ENCODE data around the gene PARVB. TPM values are rescaled to one million over a fixed set of nuclear protein-coding genes. Genes with fewer than 3 reads are reported as not detected.

PARVB gene
- total and polyA plus RNA-seq, 2 donors (not counting 3 experiments of a cell fraction or from before 2014, with no cell fraction given): 155 to 162 TPM

- Histone ChIP-seq H3K27me3 (ENCODE audit: control insufficient read depth in 2 of 2, insufficient read depth in 2 of 2, low read length in 2 of 2) (no peaks in the 10 kb centered on the region), H3K36me3 (ENCODE audit: control insufficient read depth in 2 of 2, extremely low read depth in 1 of 2, insufficient read depth in 2 of 2, low read length in 2 of 2) (no peaks in the 10 kb centered on the region), H3K4me1 (ENCODE audit: control insufficient read depth, extremely low read depth, insufficient read depth, low read length) (no peaks in the 10 kb centered on the region), H4K20me1 (replicated peaks; ENCODE audit: control insufficient read depth, extremely low read depth, insufficient read depth, low read length) (no peaks in the 10 kb centered on the region), H2AFZ (ENCODE audit: low read depth, low read length) (no peak overlapping the region), H3K4me3 (replicated peaks in 1 of 3; ENCODE audit: insufficient read depth in 1 of 3, low read depth in 1 of 3, low read length in 3 of 3) (no peak overlapping the region), H3K27ac (ENCODE audit: insufficient read depth, low read depth, low read length) (no peak overlapping the region), H3K9me1 (replicated peaks; ENCODE audit: control insufficient read depth, extremely low read depth, insufficient read depth, low read length) (no peaks in the 10 kb centered on the region), H3K79me2 (ENCODE audit: control insufficient read depth, insufficient read depth, low read length) (no peaks in the 10 kb centered on the region), H3K9ac (replicated peaks; ENCODE audit: extremely low read depth, insufficient read depth, low read length) (no peak overlapping the region), H3K9me3 (replicated peaks; ENCODE audit: control insufficient read depth, insufficient read depth, low read length) (no peaks in the 10 kb centered on the region), H3K4me2 (ENCODE audit: insufficient read depth, low read length) (no peak overlapping the region)
- dilution Hi-C loops (cut with MboI; ENCODE audit: extremely low pct_ligation_motif_present, low sequenced_read_pairs) (no loop called here), intact Hi-C loops (cut with micrococcal nuclease) (no loop called here)
- DNase-seq (ENCODE audit: low read depth, low spot score): no peak
- ChIA-PET CTCF (interaction anchor here (0.6 to 1.3 kb wide), 3 partner anchors 19 to 1085 kb away, joined by 3 read pairs; no protein-coding TSS in a partner anchor), POLR2A (no interaction called here)
- TF ChIP-seq EZH2 (IDR thresholded peaks at IDR 0.05; ENCODE audit: borderline replicate concordance, low read depth, low read length, severe bottlenecking): no peak
- no peak for TF ChIP-seq FOS (IDR thresholded peaks at IDR 0.05; ENCODE audit: borderline replicate concordance, insufficient read depth, low read length)
- no peak for TF ChIP-seq POLR2A (IDR thresholded peaks at IDR 0.05; ENCODE audit: low read depth, low read length)
- TF ChIP-seq MYC (IDR thresholded peaks at IDR 0.05; ENCODE audit: low read depth, low read length): no peak
- TF ChIP-seq POLR2AphosphoS5 (IDR thresholded peaks at IDR 0.05; ENCODE audit: insufficient read depth, low read depth, low read length): no peak
- no peak for TF ChIP-seq GATA2 (IDR thresholded peaks at IDR 0.05; ENCODE audit: insufficient read depth, insufficient read length, low read depth, low read length)
- no peak for TF ChIP-seq CTCF (IDR thresholded peaks at IDR 0.05; ENCODE audit: extremely low read depth in 1 of 2, insufficient read depth in 1 of 2, low read depth in 1 of 2, low read length in 2 of 2)
- TF ChIP-seq JUN (IDR thresholded peaks at IDR 0.05; ENCODE audit: borderline replicate concordance, insufficient read depth, insufficient read length, low read depth): no peak
- TF ChIP-seq MAX (IDR thresholded peaks at IDR 0.05; ENCODE audit: insufficient read depth, insufficient read length): no peak
- no TSS peak for BruUV-seq (replicated peaks)
- FAIRE-seq: no peak
These were observed 11.9 kb upstream of the PARVB start for GRCh38 chr22:44012162-44012561.

Data from endothelial cell of umbilical vein (primary cell).